HUES6 (cell line): Measurements from ENCODE around the gene SDHA.

Source experiments
- H3K27ac ChIP-seq: 2 replicates; pipeline ENCODE4 v1.7.0; 2013; ENCODE audit warnings: low read depth, mild to moderate bottlenecking, low read length, inconsistent platforms
- H3K27me3 ChIP-seq: 2 replicates; pipeline ENCODE4 v1.6.1; 2013; ENCODE audit warnings: low read length; ENCODE audit not compliant: control insufficient read depth, insufficient read depth
- H3K36me3 ChIP-seq: 2 replicates; pipeline ENCODE4 v1.6.1; 2013; ENCODE audit warnings: low read length; ENCODE audit not compliant: control insufficient read depth, insufficient read depth
- H3K4me1 ChIP-seq: 2 replicates; pipeline ENCODE4 v1.6.1; 2013; ENCODE audit warnings: low read length; ENCODE audit not compliant: control insufficient read depth, insufficient read depth
- H3K4me3 ChIP-seq: 2 replicates; pipeline ENCODE4 v1.5.1; 2013; ENCODE audit warnings: low read depth, low read length
- H3K9ac ChIP-seq: one replicate; pipeline ENCODE4 v1.6.1; 2013; ENCODE audit warnings: mild to moderate bottlenecking, low read length
- H3K9me3 ChIP-seq: 2 replicates; pipeline ENCODE4 v1.6.1; 2013; ENCODE audit warnings: low read depth, low read length; ENCODE audit not compliant: control insufficient read depth, insufficient read depth

SDHA gene

DNA sequence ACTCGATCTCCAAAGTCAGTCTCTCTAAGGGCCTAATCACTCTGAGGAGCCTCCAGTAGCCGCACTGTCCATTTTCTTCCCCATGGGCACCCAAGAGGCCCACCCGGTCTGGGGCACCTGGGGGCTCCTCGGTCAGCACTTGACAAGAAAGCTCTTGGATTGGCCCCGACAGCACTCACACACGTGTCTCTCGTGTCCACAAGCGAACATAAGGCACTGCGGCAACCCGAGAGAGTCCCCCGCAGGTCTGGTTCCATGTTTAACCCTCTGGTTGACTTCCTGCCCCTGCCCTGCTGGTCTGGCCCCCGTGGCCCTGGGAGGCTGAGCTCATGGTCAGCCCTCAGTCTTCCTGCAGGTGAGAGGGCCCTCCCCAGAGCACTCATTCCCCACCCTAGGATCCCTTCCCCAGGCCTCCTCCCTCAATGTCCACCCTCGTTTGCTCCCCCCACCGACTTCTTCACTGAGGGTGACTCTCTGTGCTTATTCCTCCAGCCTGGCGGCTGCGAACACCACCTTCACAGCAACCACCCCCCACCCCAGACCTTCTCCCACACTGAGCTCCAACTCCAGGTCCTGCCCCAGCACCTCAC, 43.1 kb upstream of the SDHA start:
- Histone ChIP-seq H3K9me3 (no peaks in the 10 kb centered on the region), H3K36me3 (peaks cover 10% of the 10 kb centered on the region), H3K9ac (no peak overlapping the region), H3K27ac (no peak overlapping the region), H3K27me3 (no peaks in the 10 kb centered on the region), H3K4me3 (no peak overlapping the region), H3K4me1 (peaks cover under 1% of the 10 kb centered on the region; the same call in 1 of the 2 replicates)

DNA sequence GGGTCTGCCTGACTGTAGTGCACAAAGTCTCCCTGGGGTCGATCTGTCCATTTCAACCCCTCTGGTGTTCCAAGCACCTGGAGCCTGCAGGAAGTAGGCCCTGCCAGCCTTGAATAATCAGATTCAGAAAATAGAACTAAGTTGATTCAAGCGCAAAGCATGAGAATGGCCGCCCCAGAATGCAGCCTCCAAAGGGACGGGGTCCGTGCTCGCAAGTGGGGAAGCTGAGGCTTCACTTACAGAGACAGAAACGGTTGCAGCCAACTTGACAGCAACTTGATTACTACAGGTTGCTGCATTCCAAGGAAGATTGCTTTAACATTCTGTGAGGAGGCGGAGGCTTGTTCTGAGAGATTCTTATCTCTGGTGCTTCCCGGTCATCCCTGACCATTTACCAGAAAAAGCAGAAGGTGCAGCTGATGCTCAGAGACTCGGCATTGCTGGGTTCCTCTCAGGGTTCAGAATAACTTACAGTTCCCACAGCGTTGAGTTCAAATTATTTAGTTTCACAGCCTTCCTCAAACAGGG, 41.8 kb upstream of the SDHA start:
- no peaks in the 10 kb centered on the region for H3K27me3 ChIP-seq
- no peak overlapping the region for H3K4me3 ChIP-seq
- H3K4me1 ChIP-seq: peaks cover 8% of the 10 kb centered on the region; the same call in 1 of the 2 replicates
- H3K27ac ChIP-seq: no peak overlapping the region
- H3K9me3 ChIP-seq: no peaks in the 10 kb centered on the region
- H3K9ac ChIP-seq: no peak overlapping the region
- H3K36me3 ChIP-seq: peaks cover 10% of the 10 kb centered on the region

DNA sequence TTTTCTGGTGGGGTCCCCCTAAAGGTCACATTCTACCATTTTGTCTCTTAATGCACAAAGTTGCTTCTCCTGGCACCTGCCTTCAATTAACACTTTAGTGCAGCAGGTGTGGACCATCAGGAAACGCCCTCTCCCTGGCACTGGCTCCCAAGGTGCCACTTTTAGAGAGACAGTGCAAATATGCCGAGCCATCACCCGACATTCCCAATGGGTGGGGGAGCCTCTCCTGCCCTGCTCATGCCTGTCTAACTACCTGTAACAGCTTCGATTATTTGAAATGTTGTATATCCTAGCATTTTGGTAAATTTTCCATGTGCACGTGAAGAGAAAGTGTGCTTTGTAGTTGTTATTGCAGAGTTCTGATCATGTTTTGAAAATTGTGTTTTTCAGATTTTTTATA, 40.0 kb upstream of the SDHA start:
- Histone ChIP-seq H3K27ac (no peak overlapping the region), H3K9me3 (no peaks in the 10 kb centered on the region), H3K9ac (no peak overlapping the region), H3K4me3 (no peak overlapping the region), H3K36me3 (peaks cover 22% of the 10 kb centered on the region), H3K27me3 (no peaks in the 10 kb centered on the region), H3K4me1 (peaks cover 8% of the 10 kb centered on the region; the same call in 1 of the 2 replicates)

DNA sequence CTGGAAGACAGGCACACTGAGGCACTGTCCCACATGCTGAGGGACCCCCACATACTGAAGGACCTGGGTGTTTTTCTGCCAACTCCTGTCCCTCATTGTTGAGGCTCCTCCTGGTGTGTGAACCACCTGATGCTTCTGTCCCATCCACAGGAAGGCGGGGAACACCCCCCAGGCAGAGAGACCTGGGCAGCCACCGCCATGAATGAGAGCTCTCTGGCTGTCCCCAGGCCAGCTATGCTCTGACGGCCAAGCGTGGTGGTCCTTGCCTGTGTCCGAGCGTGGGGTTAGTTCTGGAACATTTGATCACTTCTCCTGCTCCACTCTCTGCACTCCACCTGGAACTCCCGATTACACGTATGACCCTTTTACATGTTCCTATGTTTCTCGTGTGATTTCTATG, 38.7 kb upstream of the SDHA start:
- Histone ChIP-seq H3K4me3 (no peak overlapping the region), H3K9me3 (no peaks in the 10 kb centered on the region), H3K4me1 (peaks cover 8% of the 10 kb centered on the region; the same call in 1 of the 2 replicates), H3K27me3 (no peaks in the 10 kb centered on the region), H3K36me3 (peaks cover 15% of the 10 kb centered on the region; the same call in 1 of the 2 replicates), H3K27ac (no peak overlapping the region), H3K9ac (no peak overlapping the region)

DNA sequence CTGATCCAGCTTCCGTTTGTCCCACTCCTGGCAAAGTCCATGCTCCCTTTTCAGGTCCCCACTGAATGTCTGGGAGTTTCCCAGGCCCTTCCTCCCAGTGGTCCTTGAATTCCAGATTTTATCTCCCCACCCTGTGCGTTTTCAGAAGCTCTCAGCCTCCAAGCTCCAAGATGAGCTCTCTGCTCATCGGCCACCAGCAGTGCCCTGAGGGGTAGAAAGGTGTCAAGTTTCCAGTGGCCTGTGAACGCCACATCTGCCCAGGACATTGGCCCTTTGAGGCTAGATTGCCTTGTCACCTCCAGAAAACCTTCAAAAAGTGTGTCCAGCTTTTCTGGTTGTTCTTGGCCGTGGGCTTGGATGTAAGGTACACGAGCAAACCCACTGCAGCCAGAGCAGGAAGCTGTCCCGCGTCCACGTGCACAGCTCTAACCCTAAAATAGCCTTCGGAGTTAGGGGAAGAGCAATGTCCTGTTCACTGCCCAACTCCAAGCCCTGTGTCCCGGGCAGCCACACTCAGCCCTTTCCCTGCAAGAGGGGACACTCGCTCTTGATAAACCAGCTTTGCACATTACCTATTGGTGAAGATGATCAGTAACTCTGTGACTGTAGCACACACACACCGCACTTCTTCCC, 37.7 kb upstream of the SDHA start:
- Histone ChIP-seq H3K9me3 (no peaks in the 10 kb centered on the region), H3K4me3 (no peak overlapping the region), H3K27ac (no peak overlapping the region), H3K4me1 (peaks cover 8% of the 10 kb centered on the region; the same call in 1 of the 2 replicates), H3K9ac (no peak overlapping the region), H3K27me3 (no peaks in the 10 kb centered on the region), H3K36me3 (peaks cover 15% of the 10 kb centered on the region; the same call in 1 of the 2 replicates)

DNA sequence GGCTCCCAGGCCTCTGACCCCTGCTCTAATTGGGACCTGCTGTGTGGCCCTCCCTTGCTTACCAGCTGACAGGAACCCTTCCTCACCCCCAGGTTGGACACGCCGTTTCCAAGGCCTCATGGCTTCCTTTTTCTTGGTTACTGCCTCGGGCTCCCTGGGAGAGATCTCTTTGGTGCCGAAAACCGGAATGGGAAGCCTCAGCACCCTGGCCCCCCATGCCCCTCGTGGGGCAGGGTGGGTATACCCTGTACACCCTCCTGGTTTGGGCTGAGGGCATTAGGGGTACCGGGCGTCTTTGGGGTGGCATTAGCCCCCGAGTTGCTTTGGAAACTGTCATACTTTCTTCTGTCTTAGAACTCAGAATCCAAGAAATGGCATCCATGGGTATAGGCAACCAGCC, 37.0 kb upstream of the SDHA start:
- Histone ChIP-seq H3K9ac (no peak overlapping the region), H3K9me3 (no peaks in the 10 kb centered on the region), H3K27me3 (no peaks in the 10 kb centered on the region), H3K4me3 (no peak overlapping the region), H3K36me3 (peaks cover 15% of the 10 kb centered on the region; the same call in 1 of the 2 replicates), H3K27ac (no peak overlapping the region), H3K4me1 (peaks cover 8% of the 10 kb centered on the region; the same call in 1 of the 2 replicates)

DNA sequence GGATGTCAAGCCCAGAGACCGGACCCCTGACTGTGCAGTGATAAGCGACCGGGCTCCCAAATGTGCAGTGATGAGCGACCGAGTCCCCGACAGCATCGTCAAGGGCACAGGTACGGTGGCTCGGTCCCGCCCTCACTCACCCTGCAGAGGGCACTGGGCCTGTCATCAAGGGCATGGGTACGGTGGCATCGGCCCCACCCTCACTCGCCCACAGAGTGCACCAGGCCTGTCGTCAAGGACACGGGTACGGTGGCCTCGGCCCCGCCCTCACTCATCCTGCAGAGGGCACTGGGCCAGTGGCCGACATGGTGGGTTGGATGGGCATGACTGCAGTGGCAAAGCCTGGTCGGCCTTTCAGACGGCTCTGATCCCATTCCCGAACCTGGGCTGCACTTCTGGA, 36.6 kb upstream of the SDHA start:
- Histone ChIP-seq H3K4me3 (no peak overlapping the region), H3K27me3 (no peaks in the 10 kb centered on the region), H3K27ac (no peak overlapping the region), H3K9me3 (no peaks in the 10 kb centered on the region), H3K4me1 (peaks cover 8% of the 10 kb centered on the region; the same call in 1 of the 2 replicates), H3K9ac (no peak overlapping the region), H3K36me3 (peaks cover 15% of the 10 kb centered on the region; the same call in 1 of the 2 replicates)

DNA sequence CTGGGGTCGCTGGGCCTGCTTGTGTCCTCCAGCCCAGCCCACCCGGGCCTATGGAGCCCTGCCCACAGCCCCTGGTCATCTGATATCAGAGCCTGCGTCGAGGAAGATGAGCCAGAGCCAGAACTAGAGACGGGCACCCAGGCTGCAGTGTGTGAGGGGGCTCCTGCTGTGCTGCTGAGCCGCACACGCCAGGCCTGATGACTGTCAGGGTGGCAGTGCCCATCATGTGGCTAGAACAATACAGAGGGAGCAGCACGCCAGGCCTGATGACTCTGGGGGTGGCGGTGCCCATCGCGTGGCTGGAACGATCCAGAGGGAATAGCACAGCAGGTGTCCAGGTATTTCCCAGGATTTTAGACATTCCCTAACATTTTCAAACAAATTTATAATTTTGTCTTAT, 36.0 kb upstream of the SDHA start:
- peaks cover 15% of the 10 kb centered on the region; the same call in 1 of the 2 replicates for H3K36me3 ChIP-seq
- H3K4me1 ChIP-seq: peaks cover 8% of the 10 kb centered on the region; the same call in 1 of the 2 replicates
- H3K9ac ChIP-seq: no peak overlapping the region
- no peaks in the 10 kb centered on the region for H3K9me3 ChIP-seq
- H3K4me3 ChIP-seq: no peak overlapping the region
- no peak overlapping the region for H3K27ac ChIP-seq
- no peaks in the 10 kb centered on the region for H3K27me3 ChIP-seq

DNA sequence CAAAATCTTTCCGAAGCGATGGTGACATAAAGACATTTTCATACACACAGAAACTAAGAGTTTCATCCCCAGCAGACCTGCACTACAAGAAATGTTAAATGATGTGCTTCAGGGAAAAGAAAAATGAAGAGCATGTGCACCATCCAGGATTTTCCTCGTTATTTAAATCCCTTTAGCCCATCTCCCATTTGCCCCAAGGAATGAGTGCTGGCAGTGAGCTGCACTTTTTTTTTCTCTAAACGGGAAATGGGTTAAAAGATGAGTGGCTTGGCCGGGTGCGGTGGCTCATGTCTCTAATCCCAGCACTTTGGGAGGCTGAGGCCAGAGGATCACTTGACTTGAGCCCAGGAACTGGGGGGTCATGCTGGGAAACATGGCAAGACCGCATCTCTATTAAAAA, 33.6 kb upstream of the SDHA start:
- H3K27me3 ChIP-seq: no peaks in the 10 kb centered on the region
- H3K9me3 ChIP-seq: no peaks in the 10 kb centered on the region
- no peak overlapping the region for H3K4me3 ChIP-seq
- H3K27ac ChIP-seq: no peak overlapping the region
- no peak overlapping the region for H3K9ac ChIP-seq
- peaks cover 15% of the 10 kb centered on the region; the same call in 1 of the 2 replicates for H3K36me3 ChIP-seq
- peaks cover 20% of the 10 kb centered on the region for H3K4me1 ChIP-seq

DNA sequence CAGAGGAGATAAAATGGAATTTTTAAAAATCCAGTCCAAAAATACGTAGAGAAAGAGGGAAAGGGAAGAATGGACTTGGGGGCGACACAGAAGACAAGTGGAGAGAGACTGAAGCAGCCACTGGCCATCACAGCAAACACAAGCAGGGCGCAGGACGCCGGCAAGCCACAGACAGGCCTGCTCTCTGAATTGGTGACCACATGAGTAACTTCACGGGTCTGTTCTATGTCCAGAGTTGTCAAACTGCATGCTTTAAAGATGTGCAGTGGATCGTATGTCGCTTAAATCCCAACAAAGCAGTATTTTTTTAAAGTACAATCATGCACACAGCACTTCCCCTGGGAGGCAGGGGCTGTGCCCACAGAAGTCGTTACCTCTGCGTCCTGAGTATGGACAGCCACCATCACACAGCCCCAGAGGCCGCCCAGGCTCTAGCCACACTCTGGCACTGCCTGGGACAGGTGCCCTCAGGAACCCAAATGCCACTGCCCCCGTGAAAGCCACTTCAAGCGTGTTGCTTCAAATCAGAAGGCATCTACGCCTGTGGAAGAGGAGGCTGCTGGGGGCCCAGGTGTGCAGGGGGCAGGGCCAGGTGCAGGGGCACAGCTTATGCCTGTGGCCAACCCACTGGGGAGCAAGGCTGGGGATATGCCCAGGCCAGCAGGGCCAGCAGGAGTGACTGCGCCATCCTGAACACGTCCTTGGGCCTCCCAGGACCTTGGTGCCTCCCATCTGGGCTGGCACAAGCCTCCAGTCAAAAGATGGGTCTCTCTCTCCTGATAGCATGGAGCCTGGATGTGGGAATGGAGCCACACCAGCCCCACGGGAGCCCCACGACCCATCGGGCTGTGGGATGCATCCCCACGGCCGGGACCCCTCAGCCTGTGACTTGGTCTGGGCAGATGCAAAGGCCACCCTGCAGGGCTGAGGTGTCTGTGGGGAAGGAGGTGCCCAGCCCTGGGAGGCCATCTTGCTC, 32.7 kb upstream of the SDHA start:
- Histone ChIP-seq H3K36me3 (peaks cover 15% of the 10 kb centered on the region; the same call in 1 of the 2 replicates), H3K9ac (no peak overlapping the region), H3K27me3 (no peaks in the 10 kb centered on the region), H3K4me1 (peaks cover 15% of the 10 kb centered on the region), H3K9me3 (no peaks in the 10 kb centered on the region), H3K4me3 (no peak overlapping the region), H3K27ac (no peak overlapping the region)
